ENCODE data around the gene SIK1.
"Not testable (repeated sequence)": the region's sequence is repeated elsewhere in the genome, so short reads cannot be mapped to it uniquely, and the experiment has no call there.

Gene SIK1

DNA sequence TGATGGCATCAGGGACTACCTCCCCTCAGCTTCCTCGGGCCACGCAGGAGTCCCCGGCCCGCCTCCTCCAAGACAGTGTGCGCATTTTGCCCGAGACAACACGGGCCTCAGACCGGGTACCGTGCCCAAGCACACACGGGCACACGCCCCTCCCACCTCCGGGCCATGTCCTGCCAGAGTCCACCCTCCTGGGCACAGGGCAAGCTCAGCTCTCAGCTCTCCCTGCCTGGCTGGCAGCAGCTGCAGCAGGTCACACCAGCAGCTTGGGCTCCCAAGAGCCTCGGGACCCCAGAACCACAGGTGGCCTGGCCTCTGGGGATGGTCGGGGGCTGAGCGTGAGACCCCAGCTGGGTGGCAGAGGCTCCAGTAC lies 29.5 kb downstream of the SIK1 start:
- H3K4me3 ChIP-seq (replicated peaks; ENCODE audit: insufficient read depth, low read length); DNase-seq (ENCODE audit: low read depth in 1 of 2, low spot score in 1 of 2); H3K27ac ChIP-seq (replicated peaks); H3K27me3 ChIP-seq (ENCODE audit: insufficient read depth, poor library complexity, severe bottlenecking): not testable (repeated sequence)

DNA sequence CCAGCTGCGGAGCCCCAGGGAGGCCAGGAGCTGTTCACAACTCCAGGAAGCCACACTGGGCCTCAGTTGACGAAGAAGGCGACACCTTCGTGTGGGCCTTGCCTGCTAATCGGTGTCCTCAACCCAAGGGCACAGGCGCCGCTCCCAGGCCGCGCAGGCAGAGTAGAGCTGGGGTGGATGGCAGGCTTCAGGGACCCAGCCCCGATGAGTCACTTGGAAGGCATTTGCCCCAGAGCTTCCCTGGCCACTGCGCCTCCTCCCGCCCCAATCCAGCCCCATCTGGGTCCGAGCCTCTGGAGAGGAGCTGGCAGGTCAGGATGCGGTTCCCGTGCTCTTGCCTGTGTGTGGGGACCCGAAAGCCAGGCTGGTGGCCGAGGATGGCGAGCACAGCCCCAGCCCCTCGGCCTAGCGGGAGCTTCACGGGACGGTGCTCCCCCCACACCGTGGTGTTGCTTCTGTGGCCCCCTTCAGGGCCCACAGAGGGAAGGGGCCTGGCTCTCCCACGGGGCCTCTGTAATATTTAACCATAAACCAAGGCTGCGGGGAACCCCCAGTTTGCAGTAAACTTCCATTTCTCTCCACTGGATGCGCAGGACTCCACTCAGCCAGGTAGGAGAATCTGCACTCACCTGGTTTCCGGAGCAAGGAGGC lies 30.0 kb downstream of the SIK1 start:
- not testable (repeated sequence) for DNase-seq (ENCODE audit: low read depth in 1 of 2, low spot score in 1 of 2); H3K27me3 ChIP-seq (ENCODE audit: insufficient read depth, poor library complexity, severe bottlenecking); H3K4me3 ChIP-seq (replicated peaks; ENCODE audit: insufficient read depth, low read length); H3K27ac ChIP-seq (replicated peaks)

DNA sequence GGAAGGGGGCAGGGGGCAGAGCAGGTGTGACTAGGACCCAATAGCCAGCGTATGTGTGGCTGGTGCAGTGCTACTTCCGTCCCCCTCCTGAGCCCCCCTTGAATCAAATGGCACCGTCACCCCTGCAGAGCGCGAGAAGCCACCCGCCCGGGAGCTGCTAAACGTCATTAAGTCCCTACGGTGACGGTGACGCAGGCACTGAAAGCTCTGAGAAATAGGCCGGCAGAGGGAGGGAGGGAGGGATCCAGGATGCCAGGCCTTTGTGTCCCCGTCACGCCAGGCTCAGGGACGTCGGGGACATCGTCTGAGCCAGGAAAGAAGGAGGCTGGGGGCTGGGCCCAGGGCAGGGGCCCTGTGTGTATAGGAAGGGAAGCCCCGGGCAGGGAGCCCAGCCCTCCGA lies 43.6 kb downstream of the SIK1 start:
- H3K27me3 ChIP-seq (ENCODE audit: insufficient read depth, poor library complexity, severe bottlenecking); H3K4me3 ChIP-seq (replicated peaks; ENCODE audit: insufficient read depth, low read length); H3K27ac ChIP-seq (replicated peaks); DNase-seq (ENCODE audit: low read depth in 1 of 2, low spot score in 1 of 2): not testable (repeated sequence)

DNA sequence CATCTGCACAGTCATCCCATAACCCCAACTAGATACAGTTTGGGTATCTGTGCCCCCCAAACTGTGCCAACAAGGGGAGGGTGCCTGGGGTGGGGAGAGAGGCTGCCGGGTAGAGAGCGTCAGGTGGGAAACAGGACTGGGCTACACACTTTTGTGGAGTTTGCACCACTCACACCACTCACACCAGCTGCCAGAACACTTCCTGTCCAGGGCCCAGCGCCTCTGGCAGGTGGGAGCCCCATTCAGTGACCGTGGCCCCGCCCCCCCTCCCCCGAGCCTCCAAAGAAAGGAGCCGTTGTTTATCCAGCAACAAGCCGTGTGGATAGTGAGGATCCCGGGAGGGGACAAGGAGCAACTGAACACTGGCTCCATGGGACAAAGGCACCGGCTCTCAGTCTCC lies 44.0 kb downstream of the SIK1 start:
- not testable (repeated sequence) for H3K4me3 ChIP-seq (replicated peaks; ENCODE audit: insufficient read depth, low read length); H3K27ac ChIP-seq (replicated peaks); DNase-seq (ENCODE audit: low read depth in 1 of 2, low spot score in 1 of 2); H3K27me3 ChIP-seq (ENCODE audit: insufficient read depth, poor library complexity, severe bottlenecking)

DNA sequence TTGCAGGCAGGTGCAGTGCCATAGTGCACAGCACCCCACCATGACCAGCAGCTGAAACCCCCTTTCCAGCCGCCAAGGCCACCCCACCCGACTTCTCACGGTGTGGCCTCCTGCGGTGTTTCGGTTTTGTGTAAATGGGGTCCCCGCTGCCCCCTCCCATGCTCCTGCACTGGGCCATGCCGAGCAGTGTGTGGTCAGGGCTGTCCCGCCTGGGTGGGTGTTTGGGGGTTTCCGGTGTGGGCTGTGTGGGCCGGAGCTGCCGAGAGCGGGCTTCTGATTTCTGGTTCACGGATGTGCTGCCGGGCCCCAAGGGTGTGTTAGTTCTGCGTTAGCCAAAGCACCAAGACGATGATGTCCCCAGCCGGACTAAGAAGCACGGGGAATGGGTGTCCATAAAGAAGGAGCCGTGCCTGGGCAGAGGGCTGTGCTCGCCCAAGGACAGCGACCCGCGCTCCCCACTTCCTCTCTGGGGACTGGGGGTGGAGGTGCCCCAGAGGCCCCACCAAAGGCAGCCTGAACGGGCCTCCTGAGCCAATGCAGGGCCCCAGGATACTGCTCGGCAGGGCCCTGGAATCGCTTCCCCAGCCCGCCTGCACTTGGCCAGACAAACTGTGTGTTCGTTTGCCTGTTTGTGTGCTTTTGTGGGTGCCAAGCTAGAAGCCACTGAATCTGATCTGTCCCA lies 45.9 kb downstream of the SIK1 start:
- H3K27ac ChIP-seq (replicated peaks); DNase-seq (ENCODE audit: low read depth in 1 of 2, low spot score in 1 of 2); H3K27me3 ChIP-seq (ENCODE audit: insufficient read depth, poor library complexity, severe bottlenecking); H3K4me3 ChIP-seq (replicated peaks; ENCODE audit: insufficient read depth, low read length): not testable (repeated sequence)

DNA sequence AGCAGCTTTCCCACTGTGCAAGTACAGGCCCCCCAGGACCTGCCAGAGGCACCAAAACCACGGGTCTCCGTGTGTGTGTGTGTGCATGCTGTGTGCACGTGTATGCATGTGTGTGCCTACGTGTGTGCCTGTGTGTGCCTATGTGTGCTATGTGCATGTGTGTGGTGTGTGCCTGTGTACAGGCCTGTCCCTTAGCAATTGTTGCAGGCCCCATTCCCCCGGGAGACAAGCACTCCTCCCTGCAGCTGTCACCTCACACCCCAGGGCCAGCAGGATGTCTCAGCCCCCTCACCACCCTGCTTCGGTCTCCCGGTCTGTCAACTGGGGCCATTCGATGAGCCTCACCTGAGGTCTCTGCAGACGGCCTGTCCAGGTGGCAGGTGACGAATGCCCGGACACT lies 46.6 kb downstream of the SIK1 start:
- not testable (repeated sequence) for DNase-seq (ENCODE audit: low read depth in 1 of 2, low spot score in 1 of 2); H3K27me3 ChIP-seq (ENCODE audit: insufficient read depth, poor library complexity, severe bottlenecking)

DNA sequence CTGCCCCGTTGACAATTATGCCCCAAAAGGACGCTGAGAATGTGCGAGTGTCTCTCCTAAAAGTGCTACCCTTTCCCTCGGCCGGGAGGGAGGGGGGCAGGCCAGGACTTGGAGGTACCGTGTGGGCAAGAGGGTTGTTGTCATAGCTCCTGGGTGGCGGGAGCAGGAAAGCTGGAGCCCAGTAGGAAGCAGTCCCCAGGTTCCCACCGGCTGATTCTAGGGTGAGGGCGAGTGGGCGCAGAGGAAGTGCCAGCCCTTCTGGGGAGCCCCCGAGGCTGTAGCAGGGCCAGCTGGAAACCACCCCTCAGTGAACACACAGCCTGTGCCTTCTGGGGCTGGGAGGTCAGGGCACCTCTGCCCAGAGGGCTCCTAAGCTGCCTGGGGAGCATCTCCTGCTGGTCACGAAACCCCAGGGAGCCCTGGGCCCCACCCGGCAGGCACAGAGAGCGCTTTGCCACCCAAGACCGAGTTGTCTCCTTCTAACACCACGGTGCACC lies 47.3 kb downstream of the SIK1 start:
- not testable (repeated sequence) for H3K27me3 ChIP-seq (ENCODE audit: insufficient read depth, poor library complexity, severe bottlenecking); H3K27ac ChIP-seq (replicated peaks); H3K4me3 ChIP-seq (replicated peaks; ENCODE audit: insufficient read depth, low read length); DNase-seq (ENCODE audit: low read depth in 1 of 2, low spot score in 1 of 2)

More for the DNA sequence above, 46.6 kb downstream of the SIK1 start:
- H3K4me3 ChIP-seq (replicated peaks; ENCODE audit: insufficient read depth, low read length); H3K27ac ChIP-seq (replicated peaks): not testable (repeated sequence)

DNA sequence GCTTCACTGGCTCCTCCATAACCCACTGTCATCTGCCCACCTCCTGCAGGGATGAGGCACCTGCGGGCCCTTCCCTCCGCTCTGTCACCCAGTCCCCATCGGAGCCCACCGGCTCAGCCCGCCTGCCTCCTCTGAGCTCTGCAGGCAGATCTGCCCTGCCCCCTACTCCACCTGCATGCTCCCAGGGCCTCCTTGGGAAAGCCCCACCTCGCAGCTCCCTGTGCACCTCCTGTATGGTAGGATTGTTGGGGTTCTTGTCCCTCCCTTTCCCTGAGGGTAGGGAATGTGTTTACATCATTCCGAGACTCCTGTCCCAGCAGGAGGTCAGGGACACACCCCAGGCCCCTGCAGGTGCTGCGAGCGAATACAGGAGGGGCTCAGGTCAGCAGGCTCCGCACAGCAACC lies 50.5 kb downstream of the SIK1 start:
- H3K27ac ChIP-seq (replicated peaks): no peak overlapping the region
- DNase-seq (ENCODE audit: low read depth in 1 of 2, low spot score in 1 of 2): no peak
- H3K4me3 ChIP-seq (replicated peaks; ENCODE audit: insufficient read depth, low read length): no peak overlapping the region
- no peak for TF ChIP-seq POLR2AphosphoS5 (IDR thresholded peaks at IDR 0.05; ENCODE audit: low read depth)
- TF ChIP-seq, protein P1, sequence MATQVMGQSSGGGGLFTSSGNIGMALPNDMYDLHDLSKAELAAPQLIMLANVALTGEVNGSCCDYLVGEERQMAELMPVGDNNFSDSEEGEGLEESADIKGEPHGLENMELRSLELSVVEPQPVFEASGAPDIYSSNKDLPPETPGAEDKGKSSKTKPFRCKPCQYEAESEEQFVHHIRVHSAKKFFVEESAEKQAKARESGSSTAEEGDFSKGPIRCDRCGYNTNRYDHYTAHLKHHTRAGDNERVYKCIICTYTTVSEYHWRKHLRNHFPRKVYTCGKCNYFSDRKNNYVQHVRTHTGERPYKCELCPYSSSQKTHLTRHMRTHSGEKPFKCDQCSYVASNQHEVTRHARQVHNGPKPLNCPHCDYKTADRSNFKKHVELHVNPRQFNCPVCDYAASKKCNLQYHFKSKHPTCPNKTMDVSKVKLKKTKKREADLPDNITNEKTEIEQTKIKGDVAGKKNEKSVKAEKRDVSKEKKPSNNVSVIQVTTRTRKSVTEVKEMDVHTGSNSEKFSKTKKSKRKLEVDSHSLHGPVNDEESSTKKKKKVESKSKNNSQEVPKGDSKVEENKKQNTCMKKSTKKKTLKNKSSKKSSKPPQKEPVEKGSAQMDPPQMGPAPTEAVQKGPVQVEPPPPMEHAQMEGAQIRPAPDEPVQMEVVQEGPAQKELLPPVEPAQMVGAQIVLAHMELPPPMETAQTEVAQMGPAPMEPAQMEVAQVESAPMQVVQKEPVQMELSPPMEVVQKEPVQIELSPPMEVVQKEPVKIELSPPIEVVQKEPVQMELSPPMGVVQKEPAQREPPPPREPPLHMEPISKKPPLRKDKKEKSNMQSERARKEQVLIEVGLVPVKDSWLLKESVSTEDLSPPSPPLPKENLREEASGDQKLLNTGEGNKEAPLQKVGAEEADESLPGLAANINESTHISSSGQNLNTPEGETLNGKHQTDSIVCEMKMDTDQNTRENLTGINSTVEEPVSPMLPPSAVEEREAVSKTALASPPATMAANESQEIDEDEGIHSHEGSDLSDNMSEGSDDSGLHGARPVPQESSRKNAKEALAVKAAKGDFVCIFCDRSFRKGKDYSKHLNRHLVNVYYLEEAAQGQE (IDR thresholded peaks at IDR 0.05; ENCODE audit: insufficient replicate concordance, low read depth): no peak
- TF ChIP-seq, protein P2, sequence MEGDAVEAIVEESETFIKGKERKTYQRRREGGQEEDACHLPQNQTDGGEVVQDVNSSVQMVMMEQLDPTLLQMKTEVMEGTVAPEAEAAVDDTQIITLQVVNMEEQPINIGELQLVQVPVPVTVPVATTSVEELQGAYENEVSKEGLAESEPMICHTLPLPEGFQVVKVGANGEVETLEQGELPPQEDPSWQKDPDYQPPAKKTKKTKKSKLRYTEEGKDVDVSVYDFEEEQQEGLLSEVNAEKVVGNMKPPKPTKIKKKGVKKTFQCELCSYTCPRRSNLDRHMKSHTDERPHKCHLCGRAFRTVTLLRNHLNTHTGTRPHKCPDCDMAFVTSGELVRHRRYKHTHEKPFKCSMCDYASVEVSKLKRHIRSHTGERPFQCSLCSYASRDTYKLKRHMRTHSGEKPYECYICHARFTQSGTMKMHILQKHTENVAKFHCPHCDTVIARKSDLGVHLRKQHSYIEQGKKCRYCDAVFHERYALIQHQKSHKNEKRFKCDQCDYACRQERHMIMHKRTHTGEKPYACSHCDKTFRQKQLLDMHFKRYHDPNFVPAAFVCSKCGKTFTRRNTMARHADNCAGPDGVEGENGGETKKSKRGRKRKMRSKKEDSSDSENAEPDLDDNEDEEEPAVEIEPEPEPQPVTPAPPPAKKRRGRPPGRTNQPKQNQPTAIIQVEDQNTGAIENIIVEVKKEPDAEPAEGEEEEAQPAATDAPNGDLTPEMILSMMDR (IDR thresholded peaks at IDR 0.05; ENCODE audit: insufficient read depth, low read length): no peak
- no peak for TF ChIP-seq GABPA (IDR thresholded peaks at IDR 0.05; ENCODE audit: low read depth)
- TF ChIP-seq SPI1 (IDR thresholded peaks at IDR 0.05; ENCODE audit: borderline replicate concordance, low read depth): no peak
- no peaks in the 10 kb centered on the region for H3K27me3 ChIP-seq (ENCODE audit: insufficient read depth, poor library complexity, severe bottlenecking)
